ENCODE results near the gene GLRB.
"Not testable (repeated sequence)": the region's sequence is repeated elsewhere in the genome, so short reads cannot be mapped to it uniquely, and the experiment has no call there.

The GLRB gene

DNA sequence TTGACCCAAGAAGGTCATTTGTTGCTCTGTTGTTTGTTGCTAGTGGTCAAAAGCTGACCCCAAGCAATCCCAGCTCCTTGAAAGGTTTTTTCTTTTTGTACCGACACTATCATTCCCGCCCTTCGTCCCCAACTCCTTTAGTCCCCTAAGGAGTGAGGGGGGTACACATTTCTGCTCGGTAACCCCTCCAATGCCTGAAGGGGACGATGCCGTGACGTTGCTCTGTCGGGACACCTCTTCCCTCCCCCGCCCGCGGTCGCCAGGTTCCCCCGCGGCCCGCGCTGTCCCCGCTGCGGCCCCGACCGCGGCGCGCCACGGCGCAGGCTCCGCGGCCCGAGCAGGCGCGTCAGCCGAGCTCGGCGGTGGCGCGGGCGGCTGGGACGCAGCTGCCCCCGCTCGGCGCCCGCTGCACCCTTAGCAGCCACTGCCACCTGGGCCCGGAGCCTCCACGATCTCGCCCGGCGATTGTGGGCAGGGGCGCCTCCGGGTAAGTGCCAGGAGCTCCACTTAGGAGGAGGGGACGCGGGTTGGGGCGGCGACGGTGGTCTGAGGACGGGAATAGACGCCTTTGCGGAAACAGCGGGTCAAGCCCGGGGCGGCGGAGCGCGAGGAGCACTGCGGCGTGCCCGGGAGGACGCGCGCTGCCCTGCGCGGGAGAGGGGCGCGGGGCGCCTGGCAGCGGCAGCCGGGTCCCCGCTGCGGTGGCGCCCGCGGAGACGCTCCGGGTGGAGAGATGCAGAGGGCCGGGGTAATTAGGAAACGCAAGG, at the start of gene GLRB:
Gene GLRB (plus strand): TSS at position 340 of the 767 bp plus-strand sequence. CDS start 1,875 bp downstream, outside the sequence.
- DNase-seq: no peak

DNA sequence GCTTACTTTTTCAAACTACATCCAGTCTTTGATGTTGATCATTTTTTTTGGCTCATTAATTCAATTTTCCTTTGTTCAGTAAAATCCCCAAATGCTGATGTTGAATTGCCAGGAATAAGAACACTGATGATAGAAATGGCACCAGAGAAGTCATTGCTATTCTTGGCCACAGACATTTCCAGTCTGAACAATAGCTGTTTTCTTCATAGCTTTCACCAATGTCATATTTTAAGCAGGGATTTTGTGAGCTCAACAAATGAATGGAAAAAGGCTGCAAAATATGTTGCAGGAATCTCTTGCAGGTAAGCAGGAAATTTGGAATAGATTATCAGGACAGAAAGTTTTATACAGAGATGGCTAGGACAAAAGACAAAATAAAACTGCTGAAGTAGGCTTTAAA, 40.5 kb upstream of the GLRB start:
- no peak for DNase-seq

DNA sequence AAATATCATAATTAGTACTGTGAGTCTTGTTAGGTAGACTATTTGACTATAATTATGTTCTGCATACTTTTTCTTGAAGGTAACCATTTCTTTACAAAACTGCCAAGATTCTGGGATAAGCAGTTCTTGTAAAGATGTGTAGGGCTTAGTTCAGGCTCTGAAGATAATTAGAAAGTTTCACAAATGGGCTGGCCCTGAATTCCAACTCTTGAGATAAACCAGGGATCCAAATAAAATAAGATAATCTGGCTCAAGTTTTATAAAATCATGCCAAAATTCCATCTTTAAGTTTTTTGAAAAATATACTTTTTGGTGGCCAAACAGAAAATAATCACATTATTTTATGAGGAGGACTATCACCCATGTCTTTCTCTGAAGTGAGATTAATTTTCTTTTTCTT, 35.5 kb upstream of the GLRB start:
- DNase-seq: no peak

DNA sequence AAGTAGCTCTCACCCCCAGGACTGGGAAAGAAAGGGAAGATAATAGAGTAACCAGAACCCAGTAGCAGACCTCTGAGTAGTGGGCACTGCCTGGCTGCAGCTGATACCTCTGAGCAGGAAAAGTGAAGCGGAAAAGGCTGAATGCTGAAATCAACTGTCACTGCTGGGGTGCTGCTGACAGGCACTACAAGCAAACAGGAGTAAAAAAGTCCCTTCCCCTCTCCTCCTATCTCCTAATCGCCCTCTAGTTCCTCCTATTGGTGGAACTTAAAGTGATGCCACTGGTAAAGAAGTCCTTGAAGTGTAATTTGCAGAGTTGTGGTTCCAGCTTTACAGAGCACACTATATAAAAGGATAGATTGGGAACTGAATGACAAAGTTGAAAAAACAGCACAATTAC, 32.8 kb upstream of the GLRB start:
- no peak for DNase-seq

DNA sequence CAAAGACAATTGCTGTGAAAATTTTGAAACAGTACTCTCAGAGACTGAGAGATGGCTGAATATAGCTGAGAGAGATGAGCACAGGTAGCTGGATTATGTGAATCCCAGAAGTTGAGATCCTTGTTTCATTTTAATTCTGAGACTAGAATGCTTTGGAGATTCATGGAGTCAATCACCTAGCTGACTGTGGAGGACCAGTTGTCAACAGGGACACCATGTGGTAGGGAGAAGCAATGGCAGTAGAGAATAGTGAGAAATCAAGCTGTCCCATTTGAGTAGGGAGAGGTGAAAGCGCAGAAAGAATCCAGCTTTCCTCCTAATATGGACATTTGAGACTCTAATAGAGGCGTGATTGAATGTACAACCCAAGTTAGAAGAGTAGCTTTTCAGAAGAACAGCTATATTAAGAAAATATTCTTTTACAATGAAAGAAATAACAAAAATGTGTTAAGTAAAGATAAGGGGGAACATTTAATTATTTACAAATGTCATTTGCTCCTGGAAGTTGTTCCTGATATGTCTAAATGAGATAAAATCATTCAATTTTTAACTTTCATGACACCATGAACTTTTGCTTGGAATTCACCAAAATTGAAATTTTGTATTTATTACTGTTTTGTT, 30.3 kb upstream of the GLRB start:
- peak; percentile 30 for DNase-seq

DNA sequence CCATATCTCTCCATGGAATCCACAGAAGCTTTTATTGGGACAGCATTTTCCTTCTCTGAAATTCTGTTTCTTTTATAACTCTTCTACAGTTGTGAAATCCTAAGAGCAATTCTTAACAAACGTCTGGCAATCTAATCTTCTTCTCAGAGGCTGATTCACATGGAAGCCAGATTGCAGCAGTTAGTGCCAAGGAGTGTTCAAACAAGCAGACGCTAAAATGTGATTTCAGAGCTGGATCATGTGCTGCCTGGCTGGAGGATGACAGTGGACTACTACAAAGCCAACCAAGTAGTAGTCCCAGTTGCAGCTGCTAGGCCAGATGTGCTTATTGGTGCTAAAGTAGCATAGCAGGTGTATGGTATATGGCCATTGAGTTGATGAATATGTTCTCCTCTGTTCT, 27.7 kb upstream of the GLRB start:
- no peak for DNase-seq

DNA sequence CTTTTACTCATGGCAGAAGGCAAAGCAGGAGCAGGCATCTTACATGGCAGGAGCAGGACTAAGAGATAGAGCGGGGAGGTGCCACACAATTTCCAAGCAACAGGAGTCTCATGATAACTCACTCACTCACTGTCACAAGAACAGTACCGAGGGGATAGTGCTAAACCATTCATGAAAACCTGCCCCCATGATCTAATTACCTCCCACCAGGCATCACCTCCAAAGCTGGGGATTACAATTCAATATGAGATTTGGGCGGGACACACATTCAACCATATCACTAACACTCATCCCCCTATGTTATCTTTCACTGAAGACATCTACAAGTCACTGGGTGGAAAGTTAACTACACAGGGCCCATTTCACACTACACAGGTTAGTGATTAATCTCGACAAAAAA, 25.4 kb upstream of the GLRB start:
- no peak for DNase-seq

DNA sequence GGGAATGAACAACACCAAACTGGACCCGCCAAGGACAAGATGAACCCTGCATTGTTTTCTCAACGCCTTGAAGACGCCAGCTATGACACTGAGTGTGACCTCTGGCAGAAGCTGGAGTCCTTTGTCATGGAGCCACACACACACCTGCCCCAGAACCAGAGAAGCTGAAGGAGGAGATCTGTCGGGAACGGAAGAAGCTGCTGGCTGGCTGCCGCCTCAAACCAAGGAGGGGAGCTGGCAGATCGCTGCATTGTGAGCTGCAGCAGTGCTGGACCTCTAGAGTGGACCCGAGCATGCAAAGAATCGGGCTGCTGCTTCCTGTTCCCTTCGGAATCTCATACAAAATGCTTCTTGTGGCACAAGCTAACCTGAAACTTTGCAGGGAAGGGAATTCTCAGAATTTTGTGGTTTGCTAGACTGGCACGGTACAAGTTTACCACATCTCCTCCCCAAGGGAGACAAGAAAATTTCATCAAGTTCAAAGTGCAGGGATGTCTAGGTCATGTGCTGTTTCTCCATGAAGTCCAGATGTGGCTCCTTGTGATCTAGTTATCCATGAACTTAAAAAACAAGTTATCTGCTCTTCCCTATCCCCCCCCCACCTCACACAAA, 23.4 kb upstream of the GLRB start:
- DNase-seq: peak; percentile 49

DNA sequence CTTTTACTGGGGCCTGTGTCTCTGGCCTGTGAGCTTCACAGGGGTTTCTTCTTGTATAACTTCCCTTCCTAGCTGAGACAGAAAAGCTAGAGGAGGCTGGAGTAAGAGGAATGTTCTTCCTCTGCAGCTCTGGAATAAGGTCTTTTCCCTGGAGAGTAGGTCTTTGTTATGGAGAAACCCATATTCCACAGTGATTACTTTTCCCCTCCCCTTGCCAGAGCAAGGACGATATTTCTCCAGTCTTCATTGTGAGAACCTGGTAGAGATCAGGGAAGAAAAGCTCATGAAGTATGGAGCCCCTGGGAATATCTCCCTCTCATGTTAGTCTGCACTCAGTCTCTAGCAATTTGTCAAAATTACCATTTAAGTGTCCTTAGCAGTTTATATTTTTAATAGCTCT, 18.7 kb upstream of the GLRB start:
- DNase-seq: peak; percentile 18

DNA sequence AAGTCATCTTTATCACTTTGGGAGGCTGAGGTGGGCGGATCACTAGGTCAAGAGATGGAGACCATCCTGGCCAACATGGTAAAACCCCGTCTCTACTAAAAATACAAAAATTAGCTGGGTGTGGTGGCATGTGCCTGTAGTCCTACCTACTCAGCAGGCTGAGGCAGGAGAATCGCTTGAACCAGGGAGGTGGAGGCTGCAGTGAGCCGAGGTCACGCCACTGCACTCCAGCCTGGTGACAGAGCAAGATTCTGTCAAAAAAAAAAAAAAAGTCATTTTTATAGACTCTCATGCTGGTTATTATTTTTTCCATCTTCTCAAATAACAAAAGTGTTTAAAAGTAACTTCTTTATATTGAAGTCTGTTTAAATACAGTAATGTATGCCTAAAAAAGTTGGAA, 17.1 kb upstream of the GLRB start:
- DNase-seq: not testable (repeated sequence)

DNA sequence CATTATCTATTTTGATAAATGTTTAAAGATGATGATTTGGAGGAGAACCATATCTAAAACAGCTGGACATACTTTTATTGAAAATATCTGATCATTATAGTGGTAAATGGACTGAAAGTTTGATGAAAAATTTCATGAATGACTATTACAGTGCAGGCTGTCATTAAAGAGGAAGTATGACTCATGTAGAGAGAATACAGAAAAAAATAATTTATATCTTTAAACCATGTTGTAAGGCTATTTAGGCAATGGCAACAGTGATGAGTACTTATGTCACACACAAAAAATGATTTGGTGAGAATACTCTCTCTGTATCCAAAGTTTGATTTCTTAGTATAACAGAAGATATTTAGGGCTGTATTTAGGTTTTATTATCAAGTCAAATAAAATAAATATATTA, 3.9 kb upstream of the GLRB start:
- DNase-seq: no peak

DNA sequence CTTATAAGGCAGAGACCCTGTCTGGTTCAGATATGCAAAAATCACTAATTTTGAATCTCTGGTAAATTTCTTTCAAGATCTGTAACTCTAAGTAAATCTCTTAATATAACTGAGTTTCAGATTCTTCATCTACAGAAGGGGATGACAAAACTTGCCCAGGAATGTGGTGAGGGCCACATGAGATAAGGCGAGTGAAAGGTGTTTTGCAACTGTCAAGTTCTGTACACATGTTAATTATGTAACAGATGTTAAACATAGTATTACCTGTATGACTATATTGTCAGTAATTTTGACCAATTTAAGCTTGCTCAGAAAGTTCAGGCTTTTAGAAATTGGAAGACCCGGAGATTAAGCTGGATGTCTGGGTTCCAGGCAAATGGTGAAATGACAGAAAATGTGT, 549 bp upstream of the GLRB start:
- DNase-seq: no peak

DNA sequence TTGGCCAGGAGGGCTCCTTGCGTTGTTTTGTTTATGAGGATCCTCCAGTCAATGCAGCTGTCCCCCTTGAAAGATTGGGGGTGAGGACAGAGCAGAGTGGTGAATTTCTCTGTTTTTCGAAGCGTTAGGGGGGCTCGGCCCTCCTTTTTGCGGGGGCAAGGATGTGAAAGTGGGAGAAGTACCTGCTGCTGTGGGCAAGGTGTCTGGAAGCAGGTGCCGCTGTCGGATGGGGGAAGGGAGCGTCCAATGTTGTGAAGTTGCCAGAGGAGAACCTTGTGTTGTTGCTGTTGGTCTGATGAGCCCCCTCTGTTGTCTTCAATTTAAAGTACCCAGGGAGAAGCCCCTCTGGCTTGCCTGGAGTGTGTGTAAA, 613 bp downstream of the GLRB start:
- peak; percentile 13 for DNase-seq

DNA sequence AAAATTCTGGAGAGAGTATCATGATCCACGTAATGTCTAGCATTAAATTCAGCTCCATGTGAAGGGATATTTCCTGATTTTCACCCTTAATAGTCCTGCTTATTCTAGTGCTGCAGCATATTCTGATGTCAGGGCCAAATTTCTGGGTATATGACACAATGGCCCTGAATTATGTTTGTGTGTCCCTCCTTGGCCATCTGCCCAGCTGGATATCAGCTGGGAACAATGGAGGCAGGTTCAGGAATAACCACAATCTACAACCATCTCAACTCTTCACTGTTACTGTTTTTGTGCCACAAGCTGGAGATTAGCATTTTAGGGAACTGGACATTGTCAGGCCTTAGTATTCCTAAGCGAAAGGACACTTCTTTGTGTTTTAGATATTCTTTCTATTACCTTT, 3.5 kb downstream of the GLRB start:
- DNase-seq: no peak

DNA sequence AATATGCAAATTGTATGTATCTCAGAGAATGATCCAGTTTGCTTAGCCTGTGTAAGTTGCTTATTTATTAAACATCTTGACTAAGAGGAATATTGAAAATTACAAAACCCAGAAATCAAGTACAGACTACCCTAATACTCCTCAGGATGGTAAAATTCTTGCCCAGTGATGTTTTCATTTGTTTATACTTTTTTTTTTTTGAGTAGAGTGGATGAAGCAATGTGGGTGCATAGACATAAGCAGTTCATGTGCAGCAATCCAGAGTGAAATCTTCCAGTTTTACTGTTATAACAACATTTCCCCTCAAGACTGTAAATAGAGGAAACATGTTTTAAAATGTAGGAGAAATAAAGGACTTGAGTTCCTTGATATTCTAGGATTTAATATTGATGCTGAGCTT, 4.7 kb downstream of the GLRB start:
- no peak for DNase-seq

DNA sequence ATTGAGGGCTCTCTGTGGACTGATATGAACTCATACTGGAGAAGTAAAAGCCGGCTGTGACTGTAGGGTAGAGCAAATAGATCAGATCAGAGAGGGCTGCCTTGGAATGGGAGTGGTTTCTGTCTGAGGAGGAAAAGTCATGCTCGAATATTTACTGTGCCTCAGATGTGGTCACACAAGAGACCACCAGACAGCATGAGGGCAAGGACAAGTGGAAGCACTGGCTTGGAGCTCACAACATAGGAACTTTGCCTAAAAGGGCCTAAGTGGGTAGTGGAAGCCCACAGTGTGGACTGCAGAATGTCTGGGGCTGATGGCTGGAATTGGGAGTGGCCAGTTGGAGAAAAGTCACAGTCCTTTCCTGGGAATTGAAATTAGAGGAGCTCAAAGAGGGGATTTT, 19.8 kb downstream of the GLRB start:
- no peak for DNase-seq

DNA sequence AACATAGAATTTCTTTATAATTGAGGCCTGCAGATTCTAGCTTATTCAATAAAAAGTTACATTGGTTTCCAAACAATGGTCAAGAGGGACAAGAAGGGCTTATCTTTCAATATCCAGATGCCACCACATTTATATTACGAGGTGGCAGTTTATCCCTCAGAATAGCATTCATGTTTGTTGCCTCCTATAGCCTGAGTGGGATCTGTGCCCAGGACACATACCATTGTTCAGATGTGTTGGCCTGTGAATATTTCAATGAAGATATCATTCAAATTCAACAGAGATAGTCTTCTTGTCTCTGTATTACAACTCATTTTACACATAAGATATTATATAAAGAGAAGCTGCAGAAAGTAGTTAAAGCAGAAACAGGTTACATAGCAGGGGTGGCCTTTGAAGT, 20.5 kb downstream of the GLRB start:
- DNase-seq: no peak

DNA sequence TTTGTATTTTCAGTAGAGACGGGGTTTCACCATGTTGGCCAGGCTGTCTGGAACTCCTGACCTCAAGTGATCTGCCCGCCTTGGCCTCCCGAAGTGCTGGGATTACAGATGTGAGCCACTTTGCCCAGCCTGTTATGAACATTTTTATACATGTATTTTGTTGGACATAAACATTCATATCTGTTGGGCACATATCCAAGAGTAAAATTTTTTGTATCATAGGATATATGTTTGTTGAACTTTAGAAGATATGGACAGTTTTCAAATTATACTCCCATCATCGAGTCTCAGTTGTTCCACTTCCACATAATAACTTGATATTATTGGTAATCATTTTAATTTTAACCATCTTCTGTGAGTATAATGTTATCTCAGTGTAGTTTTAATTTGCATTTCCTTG, 23.6 kb downstream of the GLRB start:
- DNase-seq: no peak

DNA sequence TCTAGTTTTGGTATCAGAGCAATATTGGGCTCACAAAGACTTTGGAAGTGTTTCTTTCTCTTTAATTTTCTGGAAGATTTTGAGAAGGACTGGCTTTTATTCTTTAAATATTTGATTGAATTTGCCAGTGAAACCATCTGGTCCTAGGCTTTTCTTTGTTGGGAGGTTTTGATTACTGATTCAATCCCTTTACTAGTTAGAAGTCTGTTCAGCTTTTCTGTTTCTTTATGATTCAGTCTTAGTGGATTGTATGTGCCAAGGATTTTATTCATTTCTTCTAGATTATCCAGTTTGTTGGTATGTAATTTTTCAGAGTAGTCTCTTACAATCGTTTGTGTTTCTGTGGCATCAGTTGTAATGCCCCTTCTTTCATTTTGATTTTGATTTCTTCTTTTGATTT, 28.6 kb downstream of the GLRB start:
- no peak for DNase-seq

DNA sequence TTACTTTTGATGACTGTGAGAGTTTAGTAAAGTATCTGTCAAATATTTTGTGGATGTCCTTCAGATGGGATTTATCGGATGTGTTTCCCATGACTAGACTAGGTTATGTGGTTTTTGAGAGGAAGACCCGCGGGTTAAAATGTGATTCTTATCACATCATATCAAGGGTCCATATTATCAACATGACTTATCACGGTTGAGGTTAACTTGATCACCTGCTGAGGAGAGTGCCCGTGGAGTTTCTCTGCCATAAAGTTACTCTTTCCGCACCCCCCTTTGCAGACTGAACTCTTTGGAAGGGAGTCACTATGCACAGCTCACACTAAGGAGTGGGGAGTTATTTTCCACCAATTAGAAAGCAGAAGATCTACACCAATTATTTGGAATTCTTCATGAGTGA, 38.7 kb downstream of the GLRB start:
- DNase-seq: no peak

DNA sequence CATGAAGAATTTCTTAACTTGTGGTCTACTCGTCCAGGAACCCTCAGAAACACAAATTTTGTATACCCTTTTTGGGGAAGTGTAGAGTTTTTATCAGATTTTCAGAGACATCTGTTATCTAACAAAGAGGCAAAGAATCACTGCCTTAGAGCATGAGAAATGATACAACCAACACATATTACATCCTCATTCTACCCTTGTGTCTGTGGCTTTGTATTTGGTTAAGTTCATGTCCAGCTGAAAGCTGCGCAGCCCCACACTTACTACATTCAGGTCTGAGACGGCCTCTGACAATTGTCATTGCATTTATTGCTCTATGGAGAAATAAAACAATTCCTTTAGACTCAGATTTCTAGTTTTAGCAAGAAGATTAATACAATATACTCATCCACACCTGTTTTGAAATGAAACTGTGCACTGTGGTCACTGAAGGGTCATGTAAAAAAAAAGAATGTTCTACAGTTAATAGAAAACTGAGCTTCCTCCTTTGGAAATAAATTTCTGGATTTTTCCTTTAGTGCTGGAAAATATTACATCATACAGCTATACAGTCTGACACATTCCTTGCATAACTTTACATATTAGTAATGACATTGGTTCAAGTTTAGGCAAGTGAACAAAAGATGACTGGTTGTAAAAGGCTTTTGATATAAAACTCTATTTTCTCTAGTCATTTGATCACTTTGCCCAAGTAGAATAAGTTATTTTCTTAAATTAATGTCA, 39.8 kb downstream of the GLRB start:
- DNase-seq: no peak

DNA sequence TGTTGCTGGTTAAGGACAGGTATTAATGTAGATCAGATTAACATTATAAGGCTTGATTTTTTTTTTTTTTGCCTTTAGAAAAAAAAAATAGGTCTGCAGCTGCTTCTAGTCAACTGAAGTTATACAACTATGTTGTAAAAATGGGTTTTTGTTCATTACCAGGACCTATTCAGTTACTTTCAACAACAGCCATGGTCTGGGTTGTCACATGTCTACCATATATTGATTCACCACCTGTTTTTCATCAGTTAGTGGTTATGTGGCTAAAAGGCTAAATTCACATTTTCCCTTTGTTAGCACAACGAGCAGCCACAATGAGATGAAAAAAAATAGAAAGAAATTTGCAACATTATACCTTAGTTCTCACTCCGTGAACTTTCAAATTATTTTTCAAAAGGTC, 45.5 kb downstream of the GLRB start:
- DNase-seq: no peak

DNA sequence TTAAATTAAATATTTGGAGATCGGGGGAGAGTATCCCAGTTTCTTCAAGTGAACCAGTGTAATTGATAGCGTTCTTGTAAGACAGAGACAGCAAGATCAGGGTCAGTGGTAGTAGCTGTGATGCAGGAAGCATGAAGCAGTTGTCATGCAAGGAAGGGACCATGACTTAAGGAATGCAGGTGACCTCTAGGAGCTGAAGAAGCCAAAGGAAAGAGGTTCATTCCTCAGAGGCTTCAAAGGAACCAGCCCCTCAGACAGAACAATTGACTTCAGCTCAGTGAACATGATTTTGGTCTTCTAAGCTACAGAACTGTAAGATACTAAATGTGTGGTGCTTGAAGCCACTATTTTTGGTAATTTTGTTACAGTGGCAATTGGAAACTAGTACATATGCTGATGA, 51.6 kb downstream of the GLRB start:
- no peak for DNase-seq

DNA sequence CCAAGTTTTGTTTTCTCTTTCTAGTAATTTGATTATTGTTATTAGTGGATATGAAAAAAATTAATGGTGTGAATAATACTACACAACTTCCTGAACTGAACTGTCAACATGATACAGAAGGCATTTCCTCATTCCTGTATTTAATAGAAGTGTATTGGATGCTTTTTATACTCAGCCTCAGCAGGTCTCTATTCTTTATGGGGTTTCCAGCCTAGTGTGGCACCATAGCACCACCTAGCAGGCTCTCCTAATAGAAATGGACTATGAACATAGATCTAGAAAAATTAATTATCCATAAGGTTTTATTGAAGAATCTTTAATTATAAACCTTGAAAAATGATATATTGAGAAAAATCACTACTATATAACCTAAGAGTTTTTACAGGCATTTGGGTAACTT, 52.4 kb downstream of the GLRB start:
- no peak for DNase-seq
